Measurements from ENCODE around the gene TRIP11.

Gene TRIP11

GRCh38 chr14:92009604-92010003 lies 30.3 kb downstream of the TRIP11 start:
- no peak for DNase-seq (ENCODE audit: low spot score)

DNA sequence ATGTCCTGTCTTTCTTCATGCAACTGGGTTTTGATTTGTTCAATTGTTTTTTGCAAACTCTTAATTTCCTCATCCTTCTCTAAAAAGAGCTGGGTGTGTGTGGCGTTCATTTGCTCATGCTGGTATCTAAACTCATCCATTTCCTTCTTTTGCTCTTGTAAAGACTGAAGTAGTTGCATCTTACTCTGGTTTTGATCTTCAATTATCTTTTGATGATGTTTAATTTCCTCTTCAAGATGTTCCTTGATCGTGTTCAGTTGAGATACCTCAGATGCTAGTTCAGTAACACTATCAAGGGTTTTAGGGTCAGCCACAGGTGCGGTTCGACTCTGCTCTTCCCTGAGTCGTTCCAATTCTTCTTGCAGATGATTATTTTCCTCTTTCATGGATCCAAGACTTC lies 34.8 kb downstream of the TRIP11 start:
- no peak for DNase-seq (ENCODE audit: low spot score)

GRCh38 chr14:92004062-92004461 lies 35.8 kb downstream of the TRIP11 start:
- DNase-seq (ENCODE audit: low spot score), result no peak

DNA sequence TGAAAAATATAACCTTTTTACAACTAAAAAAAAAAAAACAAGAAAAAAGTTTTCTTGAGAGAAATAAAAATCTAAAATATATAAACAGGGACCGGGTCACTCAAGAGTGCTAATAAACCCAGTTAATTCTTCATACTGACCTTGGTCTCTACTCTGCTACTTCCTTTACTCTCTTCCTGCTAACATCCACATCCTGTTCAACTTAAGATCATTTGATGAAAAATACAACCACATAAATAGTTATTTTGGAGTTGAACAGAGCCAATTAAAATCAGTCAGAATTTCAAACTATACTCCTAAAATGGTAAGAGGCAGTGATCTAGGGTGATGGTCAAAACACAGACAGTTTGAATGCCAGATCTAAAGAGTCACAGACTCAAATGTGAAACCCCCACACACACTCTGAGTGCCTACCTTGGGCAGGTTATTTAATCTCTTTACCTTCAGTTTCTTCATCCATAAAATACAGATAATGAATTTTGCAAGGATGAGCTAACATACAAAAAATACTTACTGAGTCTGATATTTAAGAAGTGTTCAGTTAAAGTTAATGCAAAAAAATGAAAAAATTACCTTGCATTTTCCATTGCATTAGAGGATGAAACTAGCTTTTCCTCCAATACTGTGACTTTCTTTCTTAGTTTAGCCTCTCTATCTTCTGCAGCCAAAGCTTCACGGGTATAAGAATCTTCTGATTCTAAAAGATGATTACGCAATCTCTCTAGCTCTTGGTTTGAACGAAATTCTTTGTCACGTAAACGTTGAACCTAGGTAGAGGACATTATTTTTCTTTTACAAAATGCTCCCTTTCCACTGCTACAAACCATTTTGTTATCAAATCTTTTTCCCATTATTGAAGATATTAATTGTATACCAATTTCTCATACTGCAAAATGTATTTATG lies 40.9 kb downstream of the TRIP11 start:
- DNase-seq (ENCODE audit: low spot score), result no peak

GRCh38 chr14:91997492-91997891 lies 42.4 kb downstream of the TRIP11 start:
- DNase-seq (ENCODE audit: low spot score), result no peak

DNA sequence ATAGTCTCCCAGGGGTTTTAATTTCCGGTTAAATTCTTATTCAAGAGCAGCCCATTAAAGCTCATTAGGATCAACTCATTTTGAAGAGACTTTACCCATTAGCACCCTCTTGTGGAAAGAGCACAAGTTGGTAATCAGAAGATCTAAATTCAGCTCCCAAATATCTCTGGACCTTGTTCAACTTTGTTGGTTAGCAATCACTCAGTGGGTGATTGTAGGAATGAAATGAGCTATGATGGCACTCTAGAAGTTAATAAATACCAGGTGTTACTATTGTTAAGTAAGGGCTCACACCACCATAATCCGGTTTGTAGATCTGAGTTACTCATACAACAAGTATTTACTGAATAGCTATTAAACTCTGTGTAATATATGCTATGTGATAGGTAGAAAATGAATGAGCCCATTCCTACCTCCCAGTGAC lies 42.9 kb downstream of the TRIP11 start:
- DNase-seq (ENCODE audit: low spot score), result peak; percentile 29

DNA sequence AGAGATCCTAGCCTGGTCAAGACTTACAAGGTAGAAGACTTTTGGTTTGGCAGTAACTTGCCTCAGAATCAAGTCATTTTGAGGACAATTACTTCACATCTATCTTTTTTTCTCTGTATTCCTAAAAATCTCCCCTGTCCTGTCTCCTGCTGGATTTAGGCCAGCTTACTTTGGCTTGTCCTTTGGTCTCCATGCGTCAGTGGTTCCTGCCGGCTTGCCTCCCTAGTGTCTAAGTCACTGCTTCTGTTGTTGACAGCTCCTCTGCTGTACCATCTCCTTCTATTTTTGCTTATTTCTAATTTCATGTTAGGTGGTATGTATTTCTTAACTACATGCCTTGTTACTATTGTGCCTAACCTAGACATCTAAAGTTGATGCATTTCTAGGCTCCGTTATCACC lies 52.7 kb downstream of the TRIP11 start:
- DNase-seq (ENCODE audit: low spot score), result no peak

DNA sequence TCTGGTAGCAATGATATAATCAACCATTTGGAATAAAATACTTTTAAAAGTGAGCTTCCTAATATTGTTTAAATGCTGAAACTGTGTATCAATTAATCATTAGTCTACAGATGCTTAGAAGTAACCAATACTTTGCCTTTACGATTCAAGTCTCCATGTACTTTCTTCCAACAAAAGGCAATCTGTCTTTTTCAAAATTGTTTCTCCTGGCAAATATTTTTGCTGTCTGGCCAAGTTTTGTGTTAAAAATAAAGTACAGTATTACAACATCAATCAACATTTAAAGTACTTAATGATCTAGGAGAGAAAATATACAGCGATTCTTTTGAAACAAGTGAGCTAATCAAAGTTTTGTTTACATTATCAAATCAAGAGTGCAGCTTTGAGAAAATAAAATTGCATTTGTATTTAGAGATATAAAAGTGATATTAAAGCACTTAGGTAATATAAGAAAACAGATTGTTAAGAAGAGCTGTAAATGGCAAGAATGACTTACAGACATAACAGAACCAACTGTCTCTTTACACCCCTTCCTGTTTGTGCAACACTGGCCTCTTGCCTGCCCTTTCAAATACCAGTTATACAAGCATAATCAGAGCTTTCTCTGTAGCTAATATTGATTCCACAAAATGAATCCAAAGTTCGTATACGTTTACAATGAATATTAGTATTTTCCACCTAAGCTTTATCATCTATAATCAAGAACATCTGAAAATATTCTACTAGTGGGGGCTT lies 54.2 kb downstream of the TRIP11 start:
- DNase-seq (ENCODE audit: low spot score), result no peak

GRCh38 chr14:91985008-91985407 lies 54.9 kb downstream of the TRIP11 start:
- no peak for DNase-seq (ENCODE audit: low spot score)

GRCh38 chr14:91983588-91983987 lies 56.3 kb downstream of the TRIP11 start:
- DNase-seq (ENCODE audit: low spot score), result no peak

- peak; percentile 58 for DNase-seq (ENCODE audit: low spot score)
Observed at GRCh38 chr14:91980157-91980556, 59.7 kb downstream of the TRIP11 start.

- DNase-seq (ENCODE audit: low spot score), result no peak
Observed at GRCh38 chr14:91977884-91978283, 62.0 kb downstream of the TRIP11 start.

DNA sequence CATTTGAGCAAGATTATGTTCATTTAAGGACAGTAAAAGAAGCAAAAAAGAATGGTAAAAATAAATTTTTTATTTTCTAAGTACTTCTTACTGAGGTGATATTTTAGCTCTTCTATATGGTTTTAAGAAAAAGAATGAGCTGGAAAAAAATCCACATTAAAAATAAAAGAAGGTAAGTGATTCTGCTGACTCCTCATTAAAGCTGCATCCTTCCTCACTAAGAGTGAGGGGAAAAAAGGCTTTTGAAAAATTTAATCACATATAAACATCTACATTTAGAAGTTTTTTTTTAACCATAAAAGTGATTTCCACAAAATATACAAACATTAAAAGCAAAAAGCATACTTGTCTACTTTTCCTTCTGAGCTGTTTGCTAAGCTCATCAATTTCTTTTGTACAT lies 64.1 kb downstream of the TRIP11 start:
- DNase-seq (ENCODE audit: low spot score), result no peak

DNA sequence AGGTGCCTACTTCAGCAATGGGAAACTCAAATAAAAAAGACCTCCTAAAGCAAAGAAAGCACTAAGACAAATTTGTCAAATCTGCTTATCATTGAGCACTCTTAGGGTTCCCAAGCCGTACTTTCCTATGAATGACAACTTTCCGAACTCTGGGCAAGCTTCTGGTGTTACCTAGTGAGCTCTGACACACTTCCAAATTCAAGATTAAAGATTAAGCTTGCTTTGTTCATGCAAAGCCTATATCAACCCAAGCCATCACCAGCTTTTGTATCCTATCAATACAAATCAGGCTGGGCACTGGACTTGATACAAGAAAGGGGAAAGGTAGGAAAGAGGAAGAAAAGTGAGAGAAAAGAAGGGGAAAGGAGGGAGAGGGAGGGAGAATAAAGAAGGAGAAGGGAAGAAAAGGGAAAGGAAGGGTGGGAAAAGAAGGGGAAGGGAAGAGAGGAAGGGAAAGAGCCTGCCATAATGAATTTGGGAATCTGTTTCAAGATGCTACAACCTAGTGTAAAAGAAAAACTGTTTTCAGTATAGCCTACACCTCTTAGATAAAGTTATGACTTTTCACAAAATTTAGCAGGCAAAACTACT lies 68.6 kb downstream of the TRIP11 start:
- DNase-seq (ENCODE audit: low spot score), result no peak

DNA sequence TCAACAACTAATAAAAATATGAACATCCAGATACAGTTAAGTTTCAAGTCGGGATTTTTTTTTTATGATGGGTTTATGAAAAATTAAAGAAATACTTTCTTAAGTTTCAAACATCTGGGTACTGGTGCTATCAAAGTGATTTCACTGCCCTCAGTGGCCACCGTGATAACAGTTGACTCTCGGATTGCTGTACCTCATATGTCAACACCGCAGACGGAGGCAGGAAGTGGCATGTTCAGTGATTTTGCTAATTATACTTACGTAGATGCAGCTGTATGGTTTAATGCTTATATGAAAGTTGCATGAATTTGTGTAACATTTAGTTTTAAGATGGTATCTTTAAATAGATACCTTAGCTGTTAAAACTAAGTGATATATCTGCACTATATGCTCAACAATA lies 71.6 kb downstream of the TRIP11 start:
- no peak for DNase-seq (ENCODE audit: low spot score)

GRCh38 chr14:91964724-91965123 lies 75.1 kb downstream of the TRIP11 start:
- no peak for DNase-seq (ENCODE audit: low spot score)

DNA sequence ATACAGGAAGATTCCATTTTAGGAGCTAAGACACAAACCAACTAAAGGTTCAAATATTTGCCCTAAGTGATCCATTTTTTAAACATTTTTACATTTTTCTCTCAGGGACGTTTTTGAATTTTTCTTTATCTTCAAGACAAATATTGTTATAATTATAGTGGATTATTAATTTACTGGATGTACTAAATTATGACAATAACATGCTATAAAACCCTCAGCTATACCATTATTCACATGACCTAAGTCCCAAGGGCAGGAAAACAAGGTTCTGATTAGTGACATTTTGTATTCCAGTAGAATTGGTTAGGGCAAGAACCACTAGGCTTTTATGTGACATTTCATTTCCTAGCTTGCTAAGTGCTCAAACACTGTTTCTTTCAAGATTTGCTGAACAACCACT lies 75.8 kb downstream of the TRIP11 start:
- DNase-seq (ENCODE audit: low spot score), result no peak

DNA sequence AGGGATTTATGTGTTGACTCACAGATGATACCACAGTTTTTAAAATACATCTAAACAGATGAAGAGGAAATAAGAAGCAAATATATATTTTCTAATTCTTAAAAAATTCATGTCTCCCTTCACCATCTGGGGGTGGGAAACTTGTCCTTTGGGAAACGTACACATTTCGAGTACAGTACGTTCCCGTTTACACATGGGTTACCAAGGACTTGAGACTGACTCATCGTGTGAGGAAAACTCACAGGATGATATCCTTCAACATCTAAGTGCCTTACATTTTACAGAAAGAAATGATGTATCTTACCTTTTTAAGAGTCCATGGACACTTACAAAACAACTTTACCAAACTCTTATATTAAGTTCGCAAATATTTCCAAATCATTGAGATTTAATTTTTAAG lies 76.4 kb downstream of the TRIP11 start:
- DNase-seq (ENCODE audit: low spot score), result no peak

GRCh38 chr14:91961297-91962220 lies 78.3 kb downstream of the TRIP11 start:
- no peak for DNase-seq (ENCODE audit: low spot score)

DNA sequence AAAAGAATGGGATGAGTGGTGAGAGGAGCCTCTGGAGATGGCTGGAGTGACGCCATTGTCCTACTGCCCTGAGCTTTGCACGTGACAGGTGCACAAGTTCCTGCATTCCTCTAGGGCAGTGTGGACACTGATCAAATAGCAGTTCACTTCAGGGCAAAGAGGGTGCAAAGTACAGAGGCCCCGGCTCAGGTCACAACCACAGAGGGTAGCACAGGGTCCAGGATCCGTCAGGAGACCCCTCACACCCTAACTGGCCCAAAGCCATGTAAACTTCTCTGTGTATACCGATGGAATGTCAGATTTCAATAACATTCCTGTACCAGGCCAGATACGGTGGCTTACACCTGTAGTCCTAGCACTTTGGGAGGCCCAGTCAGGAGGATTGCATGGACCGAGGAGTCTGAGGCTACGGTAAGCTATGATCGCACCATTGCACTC lies 82.0 kb downstream of the TRIP11 start:
- DNase-seq (ENCODE audit: low spot score), result no peak

GRCh38 chr14:91956616-91957015 lies 83.2 kb downstream of the TRIP11 start:
- no peak for DNase-seq (ENCODE audit: low spot score)

DNA sequence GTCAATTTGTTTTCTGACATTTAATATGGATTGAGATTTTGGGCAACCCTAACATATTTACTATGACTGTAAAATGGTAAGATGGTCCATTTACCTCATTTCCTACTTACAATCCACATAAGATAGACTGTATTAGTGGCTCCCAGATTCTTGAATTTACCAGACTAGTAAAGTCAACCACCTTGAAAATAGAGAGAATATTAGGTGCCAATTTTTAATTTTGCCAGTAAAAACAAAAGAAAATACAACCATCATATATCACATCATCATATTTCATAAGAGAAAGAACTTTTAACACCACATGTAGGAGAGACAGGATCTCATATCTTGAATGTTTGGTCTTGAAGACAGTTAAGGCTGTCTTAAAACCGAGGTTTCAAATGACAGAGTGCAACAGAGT lies 84.7 kb downstream of the TRIP11 start:
- DNase-seq (ENCODE audit: low spot score), result no peak
